B cell (primary cell): Measurements from ENCODE around the gene BMAL1.

Source experiments
- EZH2 ChIP-seq: IDR thresholded peaks from 2 replicates; pipeline ENCODE4 v1.6.1; 2012; ENCODE audit warnings: borderline replicate concordance, low read depth, mild to moderate bottlenecking, moderate library complexity, low read length; ENCODE audit not compliant: insufficient read depth, poor library complexity, severe bottlenecking
- TF ChIP-seq, protein P1 (sequence below): fragments of 200-600 bp; IDR thresholded peaks from one replicate; pipeline ENCODE4 v1.8.0; 2022; ENCODE audit warnings: antibody characterized with exemption, mild to moderate bottlenecking

DNA sequence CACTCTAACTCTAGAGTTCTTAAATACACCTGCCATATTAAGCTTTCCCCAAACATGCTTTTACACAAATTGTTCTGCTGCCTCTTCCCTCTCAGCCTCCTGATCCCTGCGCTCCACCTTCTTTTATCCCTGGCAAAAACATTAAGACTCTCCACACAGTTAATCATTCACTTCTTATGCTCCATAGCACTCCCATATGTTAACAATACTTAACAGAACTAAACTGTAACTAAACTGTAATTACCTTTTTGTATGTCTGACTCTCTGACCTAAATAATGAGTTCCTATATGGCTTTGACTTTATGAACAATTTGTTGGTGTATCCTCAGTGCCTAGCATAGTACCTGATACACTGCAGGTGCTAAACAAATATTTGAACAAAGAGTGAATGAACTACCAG is 113.6 kb downstream of the BMAL1 start:
- TF ChIP-seq, protein P1, sequence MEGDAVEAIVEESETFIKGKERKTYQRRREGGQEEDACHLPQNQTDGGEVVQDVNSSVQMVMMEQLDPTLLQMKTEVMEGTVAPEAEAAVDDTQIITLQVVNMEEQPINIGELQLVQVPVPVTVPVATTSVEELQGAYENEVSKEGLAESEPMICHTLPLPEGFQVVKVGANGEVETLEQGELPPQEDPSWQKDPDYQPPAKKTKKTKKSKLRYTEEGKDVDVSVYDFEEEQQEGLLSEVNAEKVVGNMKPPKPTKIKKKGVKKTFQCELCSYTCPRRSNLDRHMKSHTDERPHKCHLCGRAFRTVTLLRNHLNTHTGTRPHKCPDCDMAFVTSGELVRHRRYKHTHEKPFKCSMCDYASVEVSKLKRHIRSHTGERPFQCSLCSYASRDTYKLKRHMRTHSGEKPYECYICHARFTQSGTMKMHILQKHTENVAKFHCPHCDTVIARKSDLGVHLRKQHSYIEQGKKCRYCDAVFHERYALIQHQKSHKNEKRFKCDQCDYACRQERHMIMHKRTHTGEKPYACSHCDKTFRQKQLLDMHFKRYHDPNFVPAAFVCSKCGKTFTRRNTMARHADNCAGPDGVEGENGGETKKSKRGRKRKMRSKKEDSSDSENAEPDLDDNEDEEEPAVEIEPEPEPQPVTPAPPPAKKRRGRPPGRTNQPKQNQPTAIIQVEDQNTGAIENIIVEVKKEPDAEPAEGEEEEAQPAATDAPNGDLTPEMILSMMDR: no peak
- TF ChIP-seq EZH2: no peak
